K562 (cell line): ENCODE measurements around the gene TAF4. TPM values are rescaled to one million over a fixed set of nuclear protein-coding genes. Genes with fewer than 3 reads are reported as not detected.

ENCODE experiments used
- ATAC-seq: fragments of 200-7000 bp; cut with Tn5 transposase; 3 replicates; pipeline ENCODE4 v1.9.1; 2020; ENCODE audit warnings: moderate library complexity
- BruUV-seq: library from RNA; stranded (reverse); fragments of 400-500 nt; replicated peaks from 2 replicates; lab custom pipeline; 2021; lab: Mats Ljungman, UMichigan
- CTCF ChIA-PET: fragments of 300-600 bp; formaldehyde crosslinking; extraction: SDS; loops from one replicate; lab custom pipeline; 2021; ENCODE audit warnings: low intra/inter-chr PET ratio; lab: Yijun Ruan, JAX
- POLR2A ChIA-PET: fragments of 300-600, 350-650 bp; sonication (Branson Sonifier 250); formaldehyde crosslinking; extraction: SDS; loops from one replicate; lab custom pipeline; 2021; ENCODE audit warnings: antibody characterized with exemption, inconsistent platforms; lab: Yijun Ruan, JAX
- DNase-seq, 4 experiments: peaks; one replicate each; pipeline versions ENCODE4 v3.0.0 to v3.0.0-alpha.2; 2011 to 2018; ENCODE audit warnings: low spot score in 3 of 4, mixed read lengths in 3 of 4; ENCODE audit errors: extremely low read depth in 1 of 4
- FAIRE-seq: peaks from 2 replicates; lab custom pipeline; 2011; peaks lifted over from hg19 to GRCh38; lab: Jason Lieb, UNC
- H2AFZ ChIP-seq: 2 replicates; pipeline ENCODE4 v1.6.0; 2011; ENCODE audit warnings: low read depth, low read length, control low read depth, inconsistent platforms
- H3K27ac ChIP-seq: fragments of 200-600 bp; 3 replicates; pipeline ENCODE4 v1.8.0; 2011; ENCODE audit warnings: low read depth, mild to moderate bottlenecking, control low read depth, inconsistent platforms, low read length, moderate library complexity, mixed read lengths; ENCODE audit errors: extremely low read depth
- H3K27me3 ChIP-seq, 2 experiments: fragments of 300-600 bp in 1 of 2; 2 replicates in 1 of 2; 3 replicates in 1 of 2; pipeline versions ENCODE4 v1.6.0 to v1.8.0; 2011; ENCODE audit warnings: inconsistent platforms in 2 of 2, low read length in 2 of 2, mild to moderate bottlenecking in 1 of 2, mixed read lengths in 1 of 2, moderate library complexity in 1 of 2; ENCODE audit not compliant: control insufficient read depth in 2 of 2, insufficient read depth in 2 of 2
- H3K36me3 ChIP-seq: fragments of 300-600 bp; 3 replicates; pipeline ENCODE4 v1.8.0; 2011; ENCODE audit warnings: mild to moderate bottlenecking, low read length, inconsistent platforms; ENCODE audit not compliant: control insufficient read depth, insufficient read depth
- H3K4me1 ChIP-seq, 2 experiments: fragments of 200-600 bp in 1 of 2; replicated peaks in 1 of 2; 2 replicates in 1 of 2; 3 replicates in 1 of 2; pipeline versions ENCODE4 v1.5.1 to v1.8.0; 2011; ENCODE audit warnings: inconsistent platforms in 2 of 2, low read length in 2 of 2, mild to moderate bottlenecking in 1 of 2, mixed read lengths in 1 of 2, moderate library complexity in 1 of 2; ENCODE audit not compliant: control insufficient read depth in 2 of 2, insufficient read depth in 2 of 2
- H3K4me2 ChIP-seq: 2 replicates; pipeline ENCODE4 v1.6.1; 2011; ENCODE audit warnings: low read length, control low read depth, inconsistent platforms, mixed read lengths; ENCODE audit not compliant: insufficient read depth
- H3K4me3 ChIP-seq: fragments of 200-600 bp; sonication (generic), shearing (Covaris generic); 2 replicates; pipeline ENCODE4 v1.5.1; 2016; ENCODE audit warnings: control low read depth, inconsistent platforms
- H3K79me2 ChIP-seq: fragments of 200-600 bp; 3 replicates; pipeline ENCODE4 v1.8.0; 2011; ENCODE audit warnings: low read length, inconsistent platforms; ENCODE audit not compliant: control insufficient read depth, insufficient read depth
- H3K9ac ChIP-seq, 2 experiments: 2 replicates each; pipeline versions ENCODE4 v1.6.0 to v1.6.1; 2011; ENCODE audit warnings: low read depth in 2 of 2, low read length in 2 of 2, control low read depth in 1 of 2, inconsistent platforms in 1 of 2, mild to moderate bottlenecking in 1 of 2, mixed read lengths in 1 of 2; ENCODE audit not compliant: insufficient read depth in 1 of 2
- H3K9me1 ChIP-seq: one replicate; pipeline ENCODE4 v1.6.0; 2011; ENCODE audit warnings: inconsistent platforms, mild to moderate bottlenecking, low read length, moderate library complexity; ENCODE audit not compliant: control insufficient read depth, insufficient read depth
- H3K9me3 ChIP-seq: replicated peaks from 2 replicates; pipeline ENCODE4 v1.5.1; 2011; ENCODE audit warnings: low read depth, low read length, inconsistent platforms; ENCODE audit not compliant: control insufficient read depth, insufficient read depth
- H4K20me1 ChIP-seq: replicated peaks from 2 replicates; pipeline ENCODE4 v1.6.1; 2011; ENCODE audit warnings: low read length, inconsistent platforms, mixed read lengths; ENCODE audit not compliant: control insufficient read depth, insufficient read depth
- DLX4 ChIP-seq: fragments of 250-450 bp; sonication (Bioruptor Pico); IDR thresholded peaks from 2 replicates; pipeline ENCODE4 v1.6.1; 2021; ENCODE audit warnings: mild to moderate bottlenecking
- WGBS: fragments of 100-300 bp; shearing (Covaris generic); methylation state at CpG from one replicate; pipeline ENCODE4 v1.1.6; 2016; ENCODE audit warnings: low coverage, mixed read lengths; ENCODE audit not compliant: insufficient coverage; ENCODE audit errors: missing lambda C conversion rate; 5-methylcytosine and 5-hydroxymethylcytosine counted together
- in situ Hi-C: fragments of 300-500 bp; cut with MboI; formaldehyde crosslinking; loops from 4 replicates; pipeline ENCODE4 v1.15.0; 2018; ENCODE audit warnings: inconsistent platforms, mixed read lengths
- intact Hi-C: fragments of 100-400 bp; cut with micrococcal nuclease; formaldehyde crosslinking; loops from 2 replicates; pipeline ENCODE4 v1.14.2; 2022
- polyA plus RNA-seq, 8 experiments: library from polyadenylated mRNA; depleted of rRNA in 4 of 8; stranded (reverse) in 5 of 8; unstranded in 3 of 8; fragments of >200 nt; fragmentation: Nextera tagmentation in 2 of 8; fragmentation: Illumina TruSeq in 1 of 8; extraction: Ambion mirVana in 2 of 8; extraction: Trizol in 1 of 8; gene quantifications; 2 replicates each; pipeline versions ENCODE4 v1.2.1 to v1.2.3, GENCODE V29; 2011 to 2014; ENCODE audit warnings: inconsistent platforms in 1 of 8, missing spikeins in 1 of 8
- total RNA-seq, 7 experiments: library from RNA; depleted of rRNA in 6 of 7; stranded (reverse); fragments of >200 nt in 6 of 7; fragmentation: Illumina TruSeq in 2 of 7; extraction: Trizol in 2 of 7; gene quantifications; 2 replicates each; pipeline versions ENCODE4 v1.2.1 to v1.2.3, GENCODE V29; 2011 to 2021; ENCODE audit warnings: low replicate concordance in 1 of 7
- TF ChIP-seq, protein P1 (sequence below): sonication (generic); formaldehyde crosslinking; IDR thresholded peaks from 2 replicates; pipeline ENCODE4 v1.9.0; 2022; ENCODE audit warnings: mild to moderate bottlenecking, missing genetic modification reagents
- TF ChIP-seq, protein P2 (sequence below): fragments of 250-450 bp; sonication (Bioruptor Pico); IDR thresholded peaks from 2 replicates; pipeline ENCODE4 v1.4.0; 2020; ENCODE audit warnings: mild to moderate bottlenecking, moderate library complexity
- TF ChIP-seq, protein P3 (sequence below), 3 experiments: fragments of 200-800 bp in 1 of 3; sonication (Bioruptor generic) in 1 of 3; sonication (generic) in 1 of 3; formaldehyde crosslinking in 1 of 3; IDR thresholded peaks; 2 replicates each; pipeline versions ENCODE4 v1.6.1 to v1.8.0; 2016 to 2022; ENCODE audit warnings: mild to moderate bottlenecking in 2 of 3, missing compliant biosample characterization in 2 of 3, missing genetic modification characterization in 2 of 3, missing genetic modification reagents in 1 of 3

Gene TAF4
- total and polyA plus RNA-seq, 9 of the 15 experiments (the other 6 are each of a cell fraction or from before 2014, with no cell fraction given): 0.44 to 28.3 (median 5.6) TPM

- Histone ChIP-seq H3K4me3 (no peak overlapping the region), H2AFZ (no peak overlapping the region), H3K36me3 (peaks cover 91% of the 10 kb centered on the region), H3K4me2 (no peak overlapping the region), H3K4me1 (no peaks in the 10 kb centered on the region; a peak in 1 of 5 replicates), H3K9ac (0 out of 4 replicates have a peak overlapping the region, but pooled peaks of 1 of the 2 experiments have one; percentile 36), H3K9me1 (no peaks in the 10 kb centered on the region), H4K20me1 (no peaks in the 10 kb centered on the region), H3K9me3 (no peaks in the 10 kb centered on the region), H3K27ac (no peak overlapping the region), H3K27me3 (no peaks in the 10 kb centered on the region), H3K79me2 (no peaks in the 10 kb centered on the region)
- WGBS: 98% methylated on average over 4 of the region's 5 CpGs
- intact Hi-C loops: no loop called here
- ATAC-seq (no peak), FAIRE-seq (no peak), DNase-seq (no peak)
- no TSS peak for BruUV-seq
- in situ Hi-C loops: no loop called here
- ChIA-PET CTCF (no interaction called here), POLR2A (no interaction called here)
- TF ChIP-seq, protein P1, sequence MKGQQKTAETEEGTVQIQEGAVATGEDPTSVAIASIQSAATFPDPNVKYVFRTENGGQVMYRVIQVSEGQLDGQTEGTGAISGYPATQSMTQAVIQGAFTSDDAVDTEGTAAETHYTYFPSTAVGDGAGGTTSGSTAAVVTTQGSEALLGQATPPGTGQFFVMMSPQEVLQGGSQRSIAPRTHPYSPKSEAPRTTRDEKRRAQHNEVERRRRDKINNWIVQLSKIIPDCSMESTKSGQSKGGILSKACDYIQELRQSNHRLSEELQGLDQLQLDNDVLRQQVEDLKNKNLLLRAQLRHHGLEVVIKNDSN: no peak
- TF ChIP-seq, protein P2, sequence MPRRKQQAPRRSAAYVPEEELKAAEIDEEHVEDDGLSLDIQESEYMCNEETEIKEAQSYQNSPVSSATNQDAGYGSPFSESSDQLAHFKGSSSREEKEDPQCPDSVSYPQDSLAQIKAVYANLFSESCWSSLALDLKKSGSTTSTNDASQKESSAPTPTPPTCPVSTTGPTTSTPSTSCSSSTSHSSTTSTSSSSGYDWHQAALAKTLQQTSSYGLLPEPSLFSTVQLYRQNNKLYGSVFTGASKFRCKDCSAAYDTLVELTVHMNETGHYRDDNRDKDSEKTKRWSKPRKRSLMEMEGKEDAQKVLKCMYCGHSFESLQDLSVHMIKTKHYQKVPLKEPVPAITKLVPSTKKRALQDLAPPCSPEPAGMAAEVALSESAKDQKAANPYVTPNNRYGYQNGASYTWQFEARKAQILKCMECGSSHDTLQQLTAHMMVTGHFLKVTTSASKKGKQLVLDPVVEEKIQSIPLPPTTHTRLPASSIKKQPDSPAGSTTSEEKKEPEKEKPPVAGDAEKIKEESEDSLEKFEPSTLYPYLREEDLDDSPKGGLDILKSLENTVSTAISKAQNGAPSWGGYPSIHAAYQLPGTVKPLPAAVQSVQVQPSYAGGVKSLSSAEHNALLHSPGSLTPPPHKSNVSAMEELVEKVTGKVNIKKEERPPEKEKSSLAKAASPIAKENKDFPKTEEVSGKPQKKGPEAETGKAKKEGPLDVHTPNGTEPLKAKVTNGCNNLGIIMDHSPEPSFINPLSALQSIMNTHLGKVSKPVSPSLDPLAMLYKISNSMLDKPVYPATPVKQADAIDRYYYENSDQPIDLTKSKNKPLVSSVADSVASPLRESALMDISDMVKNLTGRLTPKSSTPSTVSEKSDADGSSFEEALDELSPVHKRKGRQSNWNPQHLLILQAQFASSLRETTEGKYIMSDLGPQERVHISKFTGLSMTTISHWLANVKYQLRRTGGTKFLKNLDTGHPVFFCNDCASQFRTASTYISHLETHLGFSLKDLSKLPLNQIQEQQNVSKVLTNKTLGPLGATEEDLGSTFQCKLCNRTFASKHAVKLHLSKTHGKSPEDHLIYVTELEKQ (CRISPR knock-in tag): no peak
- no peak for TF ChIP-seq DLX4 (CRISPR knock-in tag)
- TF ChIP-seq, protein P3, sequence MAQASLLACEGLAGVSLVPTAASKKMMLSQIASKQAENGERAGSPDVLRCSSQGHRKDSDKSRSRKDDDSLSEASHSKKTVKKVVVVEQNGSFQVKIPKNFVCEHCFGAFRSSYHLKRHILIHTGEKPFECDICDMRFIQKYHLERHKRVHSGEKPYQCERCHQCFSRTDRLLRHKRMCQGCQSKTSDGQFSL (CRISPR knock-in tag; IDR thresholded peaks at IDR 0.05): no peak
- TF ChIP-seq, protein P3 (tag; IDR thresholded peaks at IDR 0.05): no peak
Measured at GRCh38 chr20:62004614-62005013, 61.1 kb downstream of the TAF4 start.
